GM12878 (cell line): Measurements from ENCODE around the gene P3H2. TPM values are rescaled to one million over a fixed set of nuclear protein-coding genes. Genes with fewer than 3 reads are reported as not detected.

ENCODE experiments used
- ATAC-seq: fragments of 200-7000 bp; cut with Tn5 transposase; 3 replicates; pipeline ENCODE4 v1.9.1; 2020; ENCODE audit warnings: mild to moderate bottlenecking, moderate library complexity
- BruUV-seq: library from RNA; stranded (reverse); fragments of 400-500 nt; replicated peaks from 2 replicates; lab custom pipeline; 2021; lab: Mats Ljungman, UMichigan
- CTCF ChIA-PET: fragments of 300-600 bp; sonication (Branson Sonifier 250); formaldehyde crosslinking; extraction: SDS; loops from one replicate; lab custom pipeline; 2021; ENCODE audit warnings: inconsistent platforms; lab: Yijun Ruan, JAX
- POLR2A ChIA-PET: fragments of 350-600 bp; formaldehyde crosslinking; extraction: SDS; loops from one replicate; lab custom pipeline; 2021; ENCODE audit warnings: inconsistent platforms; lab: Charles Lee
- RAD21 ChIA-PET: fragments of 300-600 bp; sonication (Branson Sonifier 250); formaldehyde crosslinking; loops from one replicate; lab custom pipeline; 2023; ENCODE audit warnings: antibody characterized with exemption; ENCODE audit not compliant: unreplicated experiment; lab: Charles Lee
- SMC1A ChIA-PET: fragments of 300-600 bp; sonication (Branson Sonifier 250); formaldehyde crosslinking; loops from one replicate; lab custom pipeline; 2023; ENCODE audit not compliant: unreplicated experiment, uncharacterized antibody; lab: Charles Lee
- DNase-seq: peaks from one replicate; pipeline ENCODE4 v3.0.0-alpha.2; 2011; ENCODE audit warnings: low read depth, low spot score
- FAIRE-seq: peaks from 3 replicates; lab custom pipeline; 2011; peaks lifted over from hg19 to GRCh38; lab: Jason Lieb, UNC
- H2AFZ ChIP-seq: 2 replicates; pipeline ENCODE4 v1.6.0; 2011; ENCODE audit warnings: low read depth, low read length, control low read depth; ENCODE audit not compliant: control insufficient read depth
- H3K27ac ChIP-seq: 2 replicates; pipeline ENCODE4 v1.5.1; 2011; ENCODE audit warnings: control low read depth; ENCODE audit not compliant: control insufficient read depth, insufficient read depth
- H3K27me3 ChIP-seq, 2 experiments: replicated peaks in 1 of 2; 2 replicates each; pipeline versions ENCODE4 v1.6.0 to v1.6.1; 2011; ENCODE audit warnings: low read length in 1 of 2; ENCODE audit not compliant: control insufficient read depth in 2 of 2, insufficient read depth in 2 of 2
- H3K36me3 ChIP-seq, 2 experiments: 2 replicates each; pipeline ENCODE4 v1.5.1; 2011; ENCODE audit warnings: low read length in 1 of 2; ENCODE audit not compliant: control insufficient read depth in 2 of 2, insufficient read depth in 2 of 2
- H3K4me1 ChIP-seq: 2 replicates; pipeline ENCODE4 v1.6.1; 2011; ENCODE audit warnings: mild to moderate bottlenecking, low read length, moderate library complexity, mixed read lengths; ENCODE audit not compliant: control insufficient read depth, insufficient read depth
- H3K4me2 ChIP-seq: 2 replicates; pipeline ENCODE4 v1.6.0; 2011; ENCODE audit warnings: control low read depth; ENCODE audit not compliant: control insufficient read depth, insufficient read depth
- H3K4me3 ChIP-seq: fragments of 200-600 bp; sonication (generic); 2 replicates; pipeline ENCODE4 v1.5.1; 2016
- H3K79me2 ChIP-seq: 2 replicates; pipeline ENCODE4 v1.6.0; 2011; ENCODE audit warnings: low read length; ENCODE audit not compliant: control insufficient read depth, insufficient read depth
- H3K9ac ChIP-seq: 2 replicates; pipeline ENCODE4 v1.8.0; 2011; ENCODE audit warnings: low read length, control low read depth, mixed read lengths; ENCODE audit not compliant: control insufficient read depth, insufficient read depth
- H3K9me3 ChIP-seq: replicated peaks from 3 replicates; pipeline ENCODE4 v1.5.1; 2011; ENCODE audit warnings: mild to moderate bottlenecking, low read length; ENCODE audit not compliant: control insufficient read depth, insufficient read depth
- H4K20me1 ChIP-seq: 2 replicates; pipeline ENCODE4 v1.6.0; 2011; ENCODE audit not compliant: control insufficient read depth, insufficient read depth
- BACH1 ChIP-seq: fragments of 450-650 bp; IDR thresholded peaks from 2 replicates; pipeline ENCODE4 v1.6.1; 2017; ENCODE audit warnings: mild to moderate bottlenecking, borderline replicate concordance
- CHD2 ChIP-seq: IDR thresholded peaks from 2 replicates; pipeline ENCODE4 v1.6.1; 2011; ENCODE audit warnings: low read depth, low read length, improper control_type of control experiment, borderline replicate concordance
- CHD4 ChIP-seq: fragments of 200-600 bp; sonication (generic); IDR thresholded peaks from 2 replicates; pipeline ENCODE4 v1.6.1; 2016; ENCODE audit warnings: mild to moderate bottlenecking
- E2F4 ChIP-seq: IDR thresholded peaks from 2 replicates; pipeline ENCODE4 v1.6.1; 2012; ENCODE audit warnings: low read depth, low read length, improper control_type of control experiment
- E2F8 ChIP-seq: fragments of 450-650 bp; IDR thresholded peaks from 2 replicates; pipeline ENCODE4 v1.6.1; 2018; ENCODE audit warnings: mild to moderate bottlenecking, low read depth, moderate library complexity; ENCODE audit not compliant: partially characterized antibody
- ESRRA ChIP-seq: IDR thresholded peaks from 2 replicates; pipeline ENCODE4 v1.6.1; 2012; ENCODE audit warnings: mild to moderate bottlenecking, low read length, improper control_type of control experiment
- FOS ChIP-seq: IDR thresholded peaks from 3 replicates; pipeline ENCODE4 v1.6.1; 2011; ENCODE audit warnings: borderline replicate concordance; ENCODE audit not compliant: insufficient read length; ENCODE audit errors: extremely low read depth
- IKZF2 ChIP-seq, 2 experiments: fragments of 450-650 bp; IDR thresholded peaks; 2 replicates each; pipeline ENCODE4 v1.6.1; 2017; ENCODE audit warnings: mild to moderate bottlenecking in 2 of 2, moderate library complexity in 2 of 2
- MYC ChIP-seq: IDR thresholded peaks from 2 replicates; pipeline ENCODE4 v1.6.1; 2011; ENCODE audit warnings: mild to moderate bottlenecking, low read length, moderate library complexity, inconsistent platforms; ENCODE audit not compliant: insufficient read depth, insufficient replicate concordance, insufficient read length, severe bottlenecking
- NBN ChIP-seq: fragments of 450-650 bp; IDR thresholded peaks from 2 replicates; pipeline ENCODE4 v1.6.1; 2016
- NR2C1 ChIP-seq: fragments of 450-650 bp; IDR thresholded peaks from 2 replicates; pipeline ENCODE4 v1.6.1; 2017; ENCODE audit warnings: antibody characterized with exemption, mild to moderate bottlenecking, moderate library complexity
- NR2C2 ChIP-seq: IDR thresholded peaks from 2 replicates; pipeline ENCODE4 v1.6.1; 2011; ENCODE audit warnings: borderline replicate concordance, low read depth; ENCODE audit not compliant: control insufficient read depth, insufficient read length
- NR2F1 ChIP-seq: fragments of 450-650 bp; conservative IDR thresholded peaks from 2 replicates; pipeline ENCODE4 v1.6.1; 2017; ENCODE audit warnings: mild to moderate bottlenecking
- PAX8 ChIP-seq: fragments of 450-650 bp; IDR thresholded peaks from 2 replicates; pipeline ENCODE4 v1.6.1; 2017; ENCODE audit warnings: mild to moderate bottlenecking, moderate library complexity
- POLR2AphosphoS5 ChIP-seq: IDR thresholded peaks from 2 replicates; pipeline ENCODE4 v1.6.1; 2011; ENCODE audit warnings: mild to moderate bottlenecking, low read length, inconsistent platforms
- RB1 ChIP-seq: fragments of 450-650 bp; formaldehyde crosslinking; IDR thresholded peaks from 2 replicates; pipeline ENCODE4 v1.6.1; 2017; ENCODE audit warnings: mild to moderate bottlenecking, borderline replicate concordance
- SIX5 ChIP-seq: IDR thresholded peaks from 2 replicates; pipeline ENCODE4 v1.6.1; 2011; ENCODE audit warnings: mild to moderate bottlenecking, low read depth, low read length, moderate library complexity; ENCODE audit not compliant: severe bottlenecking
- YBX1 ChIP-seq: fragments of 450-650 bp; IDR thresholded peaks from 2 replicates; pipeline ENCODE4 v1.6.1; 2016; ENCODE audit warnings: antibody characterized with exemption
- ZNF274 ChIP-seq: IDR thresholded peaks from one replicate; pipeline ENCODE4 v1.8.0; 2011; ENCODE audit not compliant: insufficient read length, insufficient read depth
- WGBS: methylation state at CpG from one replicate; pipeline ENCODE4 v1.1.6; 2016; ENCODE audit warnings: low lambda C conversion rate; ENCODE audit not compliant: insufficient replicate concordance, insufficient coverage; ENCODE audit errors: missing lambda C conversion rate; 5-methylcytosine and 5-hydroxymethylcytosine counted together
- in situ Hi-C: fragments of 300-500 bp; cut with MboI; formaldehyde crosslinking; loops from 9 replicates; pipeline ENCODE4 v1.14.3; 2018; ENCODE audit warnings: mixed read lengths
- intact Hi-C: fragments of 100-400 bp; cut with micrococcal nuclease; formaldehyde crosslinking; loops from one replicate; pipeline ENCODE4 v1.14.2; 2022; ENCODE audit not compliant: unreplicated experiment
- polyA plus RNA-seq, 11 experiments: library from polyadenylated mRNA; depleted of rRNA in 4 of 11; unstranded in 6 of 11; stranded (reverse) in 5 of 11; fragments of >200 nt; fragmentation: Nextera tagmentation in 4 of 11; fragmentation: Illumina TruSeq in 1 of 11; extraction: Ambion mirVana in 4 of 11; extraction: Trizol in 1 of 11; gene quantifications; 1 replicate in 1 of 11; 2 replicates in 10 of 11; pipeline versions ENCODE4 v1.2.1 to v1.2.3, GENCODE V29; 2011 to 2016; ENCODE audit warnings: inconsistent platforms in 2 of 11, missing spikeins in 2 of 11, low read depth in 1 of 11
- total RNA-seq, 4 experiments: library from RNA; depleted of rRNA in 3 of 4; stranded (reverse); fragments of >200 nt in 3 of 4; fragmentation: Illumina TruSeq in 1 of 4; extraction: Trizol in 1 of 4; gene quantifications; 2 replicates each; pipeline versions ENCODE4 v1.2.1 to v1.2.3, GENCODE V29; 2013 to 2021
- TF ChIP-seq, protein P1 (sequence below): IDR thresholded peaks from 2 replicates; pipeline ENCODE4 v1.6.1; 2011; ENCODE audit warnings: mild to moderate bottlenecking, low read depth, low read length, moderate library complexity; ENCODE audit not compliant: insufficient replicate concordance

The P3H2 gene
- total and polyA plus RNA-seq, 10 of the 15 experiments (the other 5 are each of a cell fraction or from before 2014, with no cell fraction given) = 27.0 to 97.6 (median 83.2) TPM

DNA sequence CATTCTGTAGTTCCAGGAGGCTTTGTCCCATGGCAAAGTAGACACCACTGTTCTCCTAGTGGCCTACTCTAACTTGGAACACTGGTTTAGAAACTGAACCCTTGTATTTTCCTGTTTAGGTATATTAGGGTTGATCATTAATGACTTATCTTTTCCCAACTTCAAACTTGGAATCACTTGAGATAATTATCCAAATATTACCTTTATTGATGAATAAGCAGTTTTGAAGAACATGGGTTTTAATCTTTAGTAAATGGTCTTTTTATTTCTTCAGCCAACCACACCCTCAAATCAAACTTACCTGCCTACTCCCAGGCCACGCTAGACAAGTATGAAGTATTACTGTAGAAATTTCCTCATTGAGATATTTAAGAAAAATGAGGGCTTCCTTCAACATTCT is 6.5 kb upstream of the P3H2 start:
- intact Hi-C loops (no loop called here), in situ Hi-C loops (no loop called here)
- no peak overlapping the region for H3K4me2 ChIP-seq
- TF ChIP-seq, protein P1, sequence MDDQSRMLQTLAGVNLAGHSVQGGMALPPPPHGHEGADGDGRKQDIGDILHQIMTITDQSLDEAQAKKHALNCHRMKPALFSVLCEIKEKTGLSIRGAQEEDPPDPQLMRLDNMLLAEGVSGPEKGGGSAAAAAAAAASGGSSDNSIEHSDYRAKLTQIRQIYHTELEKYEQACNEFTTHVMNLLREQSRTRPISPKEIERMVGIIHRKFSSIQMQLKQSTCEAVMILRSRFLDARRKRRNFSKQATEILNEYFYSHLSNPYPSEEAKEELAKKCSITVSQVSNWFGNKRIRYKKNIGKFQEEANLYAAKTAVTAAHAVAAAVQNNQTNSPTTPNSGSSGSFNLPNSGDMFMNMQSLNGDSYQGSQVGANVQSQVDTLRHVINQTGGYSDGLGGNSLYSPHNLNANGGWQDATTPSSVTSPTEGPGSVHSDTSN = no peak
- no peak for TF ChIP-seq CHD2
- TF ChIP-seq NR2C1 = no peak
- no peak for TF ChIP-seq IKZF2 (IDR thresholded peaks at IDR 0.05)
- TF ChIP-seq NR2F1 = no peak
- TF ChIP-seq ZNF274 = no peak
- TF ChIP-seq MYC = no peak
- TF ChIP-seq E2F8 = no peak
- no peak for TF ChIP-seq ESRRA
- no peak for TF ChIP-seq FOS
- TF ChIP-seq BACH1 = no peak
- no peak for TF ChIP-seq NBN
- TF ChIP-seq NR2C2 = no peak
- TF ChIP-seq POLR2AphosphoS5 = no peak
- TF ChIP-seq E2F4 = no peak
- TF ChIP-seq CHD4 = no peak
- no peak for TF ChIP-seq PAX8
- no peak for TF ChIP-seq RB1
- TF ChIP-seq SIX5 = no peak
- no peak for TF ChIP-seq YBX1
- TF ChIP-seq, all 136 proteins: peak for 0
- Histone ChIP-seq H3K27ac (no peak overlapping the region), H3K36me3 (no peaks in the 10 kb centered on the region), H4K20me1 (no peaks in the 10 kb centered on the region), H3K4me1 (no peaks in the 10 kb centered on the region; the same call in 1 of the 2 replicates), H2AFZ (no peak overlapping the region), H3K79me2 (no peaks in the 10 kb centered on the region), H3K9ac (no peak overlapping the region), H3K9me3 (no peaks in the 10 kb centered on the region), H3K27me3 (no peaks in the 10 kb centered on the region; a peak in 2 of 4 replicates), H3K4me3 (no peak overlapping the region)
- ChIA-PET RAD21 (interaction anchor here (0.9 kb wide), 1 partner anchor 166 kb away, joined by 4 read pairs; no protein-coding TSS in a partner anchor), CTCF (no interaction called here), POLR2A (no interaction called here), SMC1A (interaction anchor here (1.1 kb wide), 1 partner anchor 35 kb away, joined by 3 read pairs; no protein-coding TSS in a partner anchor)
- no peak for DNase-seq
- ATAC-seq = no peak
- BruUV-seq = no TSS peak
- 100% methylated on average over 1 of the region's 1 CpG for WGBS
- no peak for FAIRE-seq
